GM23248 (cell line): Measurements from ENCODE around the gene ZNF646.

ENCODE experiments used
- EZH2 ChIP-seq: fragments of 200-600 bp; sonication (generic); IDR thresholded peaks from 2 replicates; pipeline ENCODE4 v1.6.1; 2018; ENCODE audit warnings: antibody characterized with exemption, mild to moderate bottlenecking; ENCODE audit not compliant: insufficient read depth, poor library complexity, severe bottlenecking
- EZH2phosphoT487 ChIP-seq: fragments of 200-600 bp; sonication (generic); IDR thresholded peaks from 2 replicates; pipeline ENCODE4 v1.6.1; 2018; ENCODE audit warnings: antibody characterized with exemption, moderate library complexity, mild to moderate bottlenecking, low read depth; ENCODE audit not compliant: insufficient read depth

DNA sequence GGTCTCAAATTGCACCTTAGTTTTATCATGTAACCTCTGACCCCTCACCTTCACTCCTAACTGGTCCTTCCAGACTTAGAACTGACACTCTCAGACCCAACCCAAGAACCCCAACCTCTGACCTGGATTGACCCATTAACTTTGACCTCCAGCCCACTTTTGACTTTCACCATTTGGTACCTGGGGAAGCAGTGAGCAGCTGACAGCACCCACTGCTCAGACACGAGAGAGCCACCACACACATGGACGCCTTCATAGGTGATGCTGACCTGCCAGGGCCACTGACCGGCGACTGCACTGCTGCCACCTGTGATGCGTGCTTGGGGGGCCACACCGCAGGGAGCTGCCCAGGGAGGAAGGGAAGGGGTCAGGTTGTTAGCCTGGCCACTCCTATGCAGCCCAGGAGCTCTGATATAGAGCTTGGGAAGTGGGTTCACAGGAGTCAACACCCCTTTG lies 58.9 kb downstream of the ZNF646 start:
- TF ChIP-seq EZH2 (no peak), EZH2phosphoT487 (no peak)
